Hepatocyte (in vitro differentiated cells): ENCODE measurements around the gene SCYGR1.

ENCODE experiments used
- CTCF ChIP-seq: fragments of 200-600 bp; sonication (generic); IDR thresholded peaks from 2 replicates; pipeline ENCODE4 v1.5.1; 2016; ENCODE audit warnings: antibody characterized with exemption, mild to moderate bottlenecking; ENCODE audit not compliant: poor library complexity
- EZH2 ChIP-seq: fragments of 200-600 bp; sonication (generic); IDR thresholded peaks from 2 replicates; pipeline ENCODE4 v1.6.1; 2016; ENCODE audit warnings: antibody characterized with exemption, mild to moderate bottlenecking, borderline replicate concordance
- EZH2phosphoT487 ChIP-seq: fragments of 200-600 bp; sonication (generic); IDR thresholded peaks from one replicate; pipeline ENCODE4 v1.6.1; 2018; ENCODE audit warnings: antibody characterized with exemption, mild to moderate bottlenecking, low read depth, moderate library complexity; ENCODE audit not compliant: unreplicated experiment, severe bottlenecking

GRCh38 chr2:227407591-227408151 is 19.9 kb upstream of the SCYGR1 start:
- TF ChIP-seq CTCF = no peak
- TF ChIP-seq EZH2phosphoT487 = no peak
- TF ChIP-seq EZH2 = no peak
